Effector CD8-positive, alpha-beta T cell (primary cell): ENCODE measurements around the gene RASSF8.

Experiments used
- DNase-seq: peaks from one replicate; lab custom pipeline; 2025; lab: John Stamatoyannopoulos, UW

RASSF8 gene

DNA sequence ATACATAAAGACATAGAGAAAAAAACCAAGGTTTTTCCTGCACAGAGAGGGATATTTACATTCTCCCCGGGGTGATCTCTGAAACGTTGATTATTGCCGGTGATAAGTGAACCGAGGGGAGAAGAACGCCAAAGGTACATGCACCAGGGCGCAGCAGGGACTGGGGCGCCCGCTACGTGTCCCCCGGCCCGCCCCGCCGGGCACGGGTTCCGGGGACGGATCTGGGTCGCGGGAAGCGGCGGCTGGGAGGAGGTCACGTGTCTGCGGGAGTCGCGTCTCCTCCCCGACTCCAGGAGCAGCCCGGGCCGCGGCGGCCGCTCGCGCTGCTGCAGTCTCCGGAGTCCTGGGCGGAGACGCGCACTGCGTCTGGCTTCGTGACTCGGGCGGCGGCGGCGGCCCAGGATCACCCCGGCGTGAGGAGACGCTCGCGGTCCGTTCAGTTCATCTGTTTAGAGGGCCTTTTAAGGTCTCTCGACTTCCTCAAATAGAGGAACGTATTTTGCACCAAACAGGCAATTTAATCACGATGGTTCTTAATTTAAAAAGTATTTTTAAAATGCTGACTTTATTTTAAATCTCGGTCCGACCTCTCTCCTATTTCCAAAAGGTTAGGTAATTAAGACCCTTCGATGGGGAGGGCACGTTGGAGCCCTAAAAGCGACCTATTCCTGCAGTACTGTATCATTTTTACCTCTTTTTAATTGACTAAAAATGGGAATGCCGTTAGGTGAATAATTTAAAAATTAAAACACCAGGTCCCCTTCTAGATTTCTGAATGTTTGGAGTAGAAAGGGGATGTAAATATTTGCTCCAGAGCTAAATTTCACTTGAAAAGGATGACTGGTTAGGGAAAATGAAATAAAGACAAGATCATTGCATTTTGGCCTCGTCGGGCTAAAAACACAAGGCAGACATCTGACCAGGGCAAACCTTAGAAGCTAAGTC is 168.1 kb downstream of the RASSF8 start:
- DNase-seq, result no peak

DNA sequence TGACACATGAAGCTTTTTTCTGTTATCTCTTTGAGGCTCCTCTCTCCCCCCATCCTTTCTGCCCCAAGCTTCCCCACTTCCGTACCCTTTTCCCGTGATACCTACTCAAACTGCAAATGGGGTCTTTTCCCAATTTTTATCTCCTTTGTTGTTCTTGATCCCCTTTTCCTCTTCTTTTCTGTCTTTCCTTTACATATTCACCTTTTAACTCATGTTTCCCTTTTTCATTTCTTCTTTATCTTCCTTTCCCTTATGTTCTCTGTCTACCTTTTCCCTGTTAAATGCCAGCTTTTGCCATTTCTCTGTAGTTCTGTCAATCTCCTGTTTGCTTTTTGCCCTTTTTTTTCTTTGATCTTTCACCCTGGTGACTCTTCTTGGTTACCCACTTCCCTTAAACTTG is 168.9 kb downstream of the RASSF8 start:
- DNase-seq, result no peak

DNA sequence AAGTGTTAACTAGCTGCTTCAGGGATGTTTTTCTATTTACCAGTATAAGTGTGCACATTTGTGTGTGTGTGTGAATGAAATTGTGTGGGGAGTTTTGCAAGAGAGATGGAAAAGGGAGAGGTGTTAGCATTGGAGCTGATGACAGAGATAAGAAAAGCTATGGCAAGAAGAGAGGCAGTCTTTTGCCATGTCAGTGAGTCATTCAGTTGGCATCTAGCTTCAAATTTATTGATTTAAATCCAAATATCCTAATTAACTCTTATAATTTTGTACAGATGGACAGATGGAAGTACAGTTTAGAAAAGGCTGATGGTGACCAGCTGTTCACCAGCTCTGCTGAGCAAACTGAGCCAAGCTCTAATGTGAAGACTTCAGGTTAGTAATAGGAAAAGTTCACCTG is 169.7 kb downstream of the RASSF8 start:
- DNase-seq, result no peak
